ENCODE measurements around the gene CASZ1.

CASZ1 gene

GRCh38 chr1:10760566-10761502, 35.6 kb downstream of the CASZ1 start:
- Mint-ChIP-seq H3K36me3 (ENCODE audit: low read depth) (no peaks in the 10 kb centered on the region), H3K27ac (peak overlapping the region in 1 of 3 experiments; percentile 36), H3K27me3 (ENCODE audit: low read depth) (peaks cover 38% of the 10 kb centered on the region), H3K9me3 (no peaks in the 10 kb centered on the region), H3K4me1 (peaks cover 71% of the 10 kb centered on the region), H3K4me3 (peak overlapping the region in 1 of 3 experiments; percentile 8)
- TF ChIP-seq CTCF (IDR thresholded peaks at IDR 0.05; ENCODE audit: unreplicated experiment in 3 of 3): no peak

- H3K9me3 Mint-ChIP-seq: no peaks in the 10 kb centered on the region
- no peak overlapping the region for H3K4me3 Mint-ChIP-seq
- H3K4me1 Mint-ChIP-seq: peaks cover 66% of the 10 kb centered on the region
- no peaks in the 10 kb centered on the region for H3K36me3 Mint-ChIP-seq (ENCODE audit: low read depth)
- peaks cover 33% of the 10 kb centered on the region for H3K27me3 Mint-ChIP-seq (ENCODE audit: low read depth)
- no peak overlapping the region for H3K27ac Mint-ChIP-seq
- no peak for TF ChIP-seq CTCF (IDR thresholded peaks at IDR 0.05; ENCODE audit: unreplicated experiment in 3 of 3)
Observed at GRCh38 chr1:10759413-10760200, 36.8 kb downstream of the CASZ1 start.

GRCh38 chr1:10756842-10757241, 39.6 kb downstream of the CASZ1 start:
- H3K27ac Mint-ChIP-seq: peak overlapping the region in 2 of 3 experiments; percentile 19 to 27
- no peaks in the 10 kb centered on the region for H3K36me3 Mint-ChIP-seq (ENCODE audit: low read depth)
- H3K4me1 Mint-ChIP-seq: peaks cover 56% of the 10 kb centered on the region
- H3K4me3 Mint-ChIP-seq: no peak overlapping the region
- peaks cover 24% of the 10 kb centered on the region for H3K27me3 Mint-ChIP-seq (ENCODE audit: low read depth)
- H3K9me3 Mint-ChIP-seq: no peaks in the 10 kb centered on the region
- TF ChIP-seq CTCF (IDR thresholded peaks at IDR 0.05; ENCODE audit: unreplicated experiment in 3 of 3): no peak

GRCh38 chr1:10755970-10756521, 40.4 kb downstream of the CASZ1 start:
- Mint-ChIP-seq H3K9me3 (no peaks in the 10 kb centered on the region), H3K27me3 (ENCODE audit: low read depth) (peaks cover 27% of the 10 kb centered on the region), H3K27ac (peak overlapping the region in 2 of 3 experiments; percentile 25 to 39), H3K36me3 (ENCODE audit: low read depth) (no peaks in the 10 kb centered on the region), H3K4me3 (no peak overlapping the region), H3K4me1 (peaks cover 53% of the 10 kb centered on the region)
- TF ChIP-seq CTCF (IDR thresholded peaks at IDR 0.05; ENCODE audit: unreplicated experiment in 3 of 3): no peak

- peaks cover 28% of the 10 kb centered on the region for H3K27me3 Mint-ChIP-seq (ENCODE audit: low read depth)
- H3K4me1 Mint-ChIP-seq: peaks cover 41% of the 10 kb centered on the region
- no peak for TF ChIP-seq CTCF (IDR thresholded peaks at IDR 0.05; ENCODE audit: unreplicated experiment in 3 of 3)
- no peak overlapping the region for H3K4me3 Mint-ChIP-seq
- H3K9me3 Mint-ChIP-seq: no peaks in the 10 kb centered on the region
- H3K27ac Mint-ChIP-seq: peak overlapping the region in 2 of 3 experiments; percentile 58 to 67
- no peaks in the 10 kb centered on the region for H3K36me3 Mint-ChIP-seq (ENCODE audit: low read depth)
Observed at GRCh38 chr1:10754568-10755329, 41.7 kb downstream of the CASZ1 start.

All from nephron (organoid).